SK-N-DZ (cell line): ENCODE data around the gene DNAH2.
A peak's percentile ranks its signal among the peaks of the same experiment; 100 is the strongest.

ENCODE experiments used
- DNase-seq: peaks from one replicate; pipeline ENCODE4 v3.0.0-alpha.2; 2015; ENCODE audit warnings: low spot score

The DNAH2 gene

GRCh38 chr17:7838090-7839075 lies 120.8 kb downstream of the DNAH2 start:
- DNase-seq: peak; percentile 83

DNA sequence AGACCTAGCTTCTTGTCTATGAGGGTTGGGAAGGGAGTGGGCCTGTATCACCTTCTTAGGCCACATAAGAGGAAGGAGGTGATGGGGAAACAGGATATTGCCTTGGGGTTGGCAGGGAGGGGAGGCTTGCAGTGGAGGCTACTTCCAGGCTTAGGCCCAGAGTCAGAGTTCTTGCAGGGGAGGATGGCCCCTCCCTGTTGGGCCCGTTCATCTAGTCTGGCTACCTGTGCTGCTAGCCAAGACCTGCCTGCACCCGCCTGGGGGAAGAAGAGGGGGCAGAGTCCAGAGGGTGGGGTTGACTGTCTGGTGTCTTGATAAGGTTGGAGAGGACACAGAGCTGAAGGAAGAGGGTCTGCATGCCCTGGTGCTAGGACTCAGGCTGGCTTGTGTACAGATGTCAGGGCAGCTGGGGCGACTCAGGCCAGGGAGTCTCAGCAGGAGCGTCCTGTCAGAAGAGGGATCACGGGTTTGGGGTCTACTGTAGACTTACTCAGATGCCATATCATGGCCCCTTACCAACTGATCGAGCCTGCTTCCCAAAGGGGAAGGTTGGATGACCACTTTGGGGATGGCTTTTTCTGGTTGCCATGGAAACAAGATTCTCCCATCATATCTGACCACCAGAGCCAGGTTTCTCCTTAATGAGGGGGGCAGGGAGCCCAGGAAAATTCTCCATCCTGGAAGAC lies 121.8 kb downstream of the DNAH2 start:
- no peak for DNase-seq

DNA sequence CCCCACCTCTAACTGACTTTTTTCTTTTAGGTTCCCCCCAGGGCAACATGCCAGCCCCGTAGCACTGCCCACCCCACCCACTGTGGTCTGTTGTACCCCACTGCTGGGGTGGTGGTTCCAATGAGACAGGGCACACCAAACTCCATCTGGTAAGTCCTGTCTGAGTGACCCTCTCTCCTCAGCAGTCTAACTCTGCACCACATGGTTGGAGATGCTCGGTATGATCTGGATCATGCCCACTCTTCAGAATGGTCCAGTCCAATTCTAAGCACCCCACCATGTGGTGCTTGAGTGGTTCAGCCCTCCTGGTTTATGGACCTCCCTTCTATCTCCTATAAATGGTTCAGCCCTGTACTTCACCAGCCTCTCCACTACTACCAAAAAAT lies 122.3 kb downstream of the DNAH2 start:
- no peak for DNase-seq

DNA sequence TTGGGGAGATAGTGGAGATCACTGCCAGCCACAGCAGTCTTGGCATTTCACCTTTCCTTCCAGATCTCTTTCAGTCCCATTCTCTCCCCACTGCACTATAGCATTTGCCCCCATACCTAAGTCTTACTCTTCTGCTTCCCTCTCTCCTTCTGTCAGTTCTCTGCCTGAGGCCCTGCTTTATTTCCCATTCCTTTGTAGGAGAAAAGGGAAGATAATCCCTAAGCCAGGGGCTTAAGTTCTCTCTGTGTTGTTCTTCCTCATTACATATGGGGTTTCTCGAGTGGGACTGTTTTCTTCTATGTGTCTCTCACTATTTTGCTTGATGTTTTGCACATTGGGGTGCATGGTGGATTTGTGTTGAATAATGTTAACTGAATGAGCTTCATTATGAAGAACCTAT lies 122.9 kb downstream of the DNAH2 start:
- DNase-seq: no peak

- no peak for DNase-seq
Observed at GRCh38 chr17:7840875-7841274, 123.3 kb downstream of the DNAH2 start.

GRCh38 chr17:7841396-7841914 lies 123.9 kb downstream of the DNAH2 start:
- peak; percentile 77 for DNase-seq

- DNase-seq: peak; percentile 91
Observed at GRCh38 chr17:7841915-7842379, 124.4 kb downstream of the DNAH2 start.

DNA sequence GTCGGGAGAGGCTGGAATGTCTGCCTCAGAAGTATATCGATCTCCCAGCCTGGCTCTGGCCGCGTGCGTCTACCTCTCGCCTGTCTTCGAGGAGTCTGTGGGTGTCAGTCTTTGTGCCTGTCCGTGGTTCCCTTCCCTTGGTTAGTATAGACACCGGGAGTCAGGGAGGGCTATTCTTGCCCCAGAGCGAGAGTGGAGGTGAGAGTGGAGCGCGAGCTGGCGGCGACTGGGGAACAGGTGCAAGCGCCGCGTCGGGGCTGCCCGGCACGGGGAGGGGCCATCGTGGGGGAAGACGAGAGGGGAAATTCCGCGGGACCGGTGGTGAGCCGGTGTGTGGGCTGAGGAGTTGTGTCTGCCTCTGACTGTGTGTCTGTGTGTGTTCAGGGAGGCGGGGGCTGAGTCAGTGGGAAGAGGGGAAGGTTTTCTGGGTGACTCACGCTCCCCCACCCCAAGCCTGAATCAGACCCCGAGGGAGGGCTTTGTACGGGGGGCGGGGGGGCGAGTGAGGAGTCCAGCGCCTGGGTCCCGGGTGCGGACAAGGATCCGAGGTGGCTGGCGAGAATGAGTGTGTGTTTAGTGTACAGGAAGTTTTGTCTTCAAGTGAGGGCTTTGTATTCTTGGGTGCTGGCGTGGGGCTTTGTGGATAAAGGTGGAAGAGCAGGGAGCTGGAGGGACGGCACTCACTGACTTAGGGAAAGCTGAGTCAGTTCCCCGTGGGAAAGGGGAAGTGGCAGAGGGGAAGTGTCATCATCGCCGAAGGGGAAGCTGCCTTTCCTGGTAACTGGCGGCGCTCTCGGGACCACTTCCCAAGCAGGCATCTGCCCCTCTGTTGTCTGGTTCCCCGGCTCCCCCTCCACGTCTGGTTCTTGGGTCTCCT lies 125.1 kb downstream of the DNAH2 start:
- DNase-seq: no peak

GRCh38 chr17:7843257-7843535 lies 125.7 kb downstream of the DNAH2 start:
- no peak for DNase-seq

GRCh38 chr17:7843536-7844291 lies 126.2 kb downstream of the DNAH2 start:
- DNase-seq: peak; percentile 66

GRCh38 chr17:7844292-7845154 lies 127.0 kb downstream of the DNAH2 start:
- peak; percentile 93 for DNase-seq

- DNase-seq: no peak
Observed at GRCh38 chr17:7845359-7846062, 128.0 kb downstream of the DNAH2 start.

- no peak for DNase-seq
Observed at GRCh38 chr17:7846063-7846735, 128.7 kb downstream of the DNAH2 start.

DNA sequence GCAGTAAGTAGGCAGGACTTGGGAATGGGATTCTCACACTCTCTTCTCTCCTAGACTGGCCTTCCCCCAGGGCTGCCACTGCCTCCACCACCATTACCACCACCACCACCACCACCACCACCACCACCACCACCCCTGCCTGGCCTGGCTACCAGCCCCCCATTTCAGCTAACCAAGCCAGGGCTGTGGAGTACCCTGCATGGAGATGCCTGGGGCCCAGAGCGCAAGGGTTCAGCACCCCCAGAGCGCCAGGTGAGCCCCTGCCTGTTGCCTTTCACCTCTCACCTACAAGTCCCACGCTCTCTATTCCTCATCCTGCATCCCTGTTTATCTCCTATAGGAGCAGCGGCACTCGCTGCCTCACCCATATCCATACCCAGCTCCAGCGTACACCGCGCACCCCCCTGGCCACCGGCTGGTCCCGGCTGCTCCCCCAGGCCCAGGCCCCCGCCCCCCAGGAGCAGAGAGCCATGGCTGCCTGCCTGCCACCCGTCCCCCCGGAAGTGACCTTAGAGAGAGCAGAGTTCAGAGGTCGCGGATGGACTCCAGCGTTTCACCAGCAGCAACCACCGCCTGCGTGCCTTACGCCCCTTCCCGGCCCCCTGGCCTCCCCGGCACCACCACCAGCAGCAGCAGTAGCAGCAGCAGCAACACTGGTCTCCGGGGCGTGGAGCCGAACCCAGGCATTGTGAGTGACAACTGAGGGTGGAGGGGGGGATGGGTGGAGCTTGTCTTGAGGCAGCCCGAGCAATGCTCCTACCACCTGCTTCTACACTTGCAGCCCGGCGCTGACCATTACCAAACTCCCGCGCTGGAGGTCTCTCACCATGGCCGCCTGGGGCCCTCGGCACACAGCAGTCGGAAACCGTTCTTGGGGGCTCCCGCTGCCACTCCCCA lies 129.5 kb downstream of the DNAH2 start:
- DNase-seq: no peak

DNA sequence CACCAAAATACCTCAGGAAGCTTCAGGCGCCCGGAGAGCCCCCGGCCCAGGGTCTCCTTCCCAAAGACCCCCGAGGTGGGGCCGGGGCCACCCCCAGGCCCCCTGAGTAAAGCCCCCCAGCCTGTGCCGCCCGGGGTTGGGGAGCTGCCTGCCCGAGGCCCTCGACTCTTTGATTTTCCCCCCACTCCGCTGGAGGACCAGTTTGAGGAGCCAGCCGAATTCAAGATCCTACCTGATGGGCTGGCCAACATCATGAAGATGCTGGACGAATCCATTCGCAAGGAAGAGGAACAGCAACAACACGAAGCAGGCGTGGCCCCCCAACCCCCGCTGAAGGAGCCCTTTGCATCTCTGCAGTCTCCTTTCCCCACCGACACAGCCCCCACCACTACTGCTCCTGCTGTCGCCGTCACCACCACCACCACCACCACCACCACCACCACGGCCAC lies 130.6 kb downstream of the DNAH2 start:
- no peak for DNase-seq

GRCh38 chr17:7848739-7849129 lies 131.2 kb downstream of the DNAH2 start:
- DNase-seq: no peak

GRCh38 chr17:7849130-7849750 lies 131.7 kb downstream of the DNAH2 start:
- DNase-seq: no peak
